HG03159 (cell line): Measurements from ENCODE around the gene KIAA0930.
"Not testable (repeated sequence)": the region's sequence is repeated elsewhere in the genome, so short reads cannot be mapped to it uniquely, and the experiment has no call there.

ENCODE experiments used
- ATAC-seq: cut with Tn5 transposase; IDR thresholded peaks from one replicate; pipeline ENCODE4 v1.9.1; 2021; ENCODE audit warnings: mild to moderate bottlenecking, moderate library complexity; ENCODE audit not compliant: unreplicated experiment

KIAA0930 gene

DNA sequence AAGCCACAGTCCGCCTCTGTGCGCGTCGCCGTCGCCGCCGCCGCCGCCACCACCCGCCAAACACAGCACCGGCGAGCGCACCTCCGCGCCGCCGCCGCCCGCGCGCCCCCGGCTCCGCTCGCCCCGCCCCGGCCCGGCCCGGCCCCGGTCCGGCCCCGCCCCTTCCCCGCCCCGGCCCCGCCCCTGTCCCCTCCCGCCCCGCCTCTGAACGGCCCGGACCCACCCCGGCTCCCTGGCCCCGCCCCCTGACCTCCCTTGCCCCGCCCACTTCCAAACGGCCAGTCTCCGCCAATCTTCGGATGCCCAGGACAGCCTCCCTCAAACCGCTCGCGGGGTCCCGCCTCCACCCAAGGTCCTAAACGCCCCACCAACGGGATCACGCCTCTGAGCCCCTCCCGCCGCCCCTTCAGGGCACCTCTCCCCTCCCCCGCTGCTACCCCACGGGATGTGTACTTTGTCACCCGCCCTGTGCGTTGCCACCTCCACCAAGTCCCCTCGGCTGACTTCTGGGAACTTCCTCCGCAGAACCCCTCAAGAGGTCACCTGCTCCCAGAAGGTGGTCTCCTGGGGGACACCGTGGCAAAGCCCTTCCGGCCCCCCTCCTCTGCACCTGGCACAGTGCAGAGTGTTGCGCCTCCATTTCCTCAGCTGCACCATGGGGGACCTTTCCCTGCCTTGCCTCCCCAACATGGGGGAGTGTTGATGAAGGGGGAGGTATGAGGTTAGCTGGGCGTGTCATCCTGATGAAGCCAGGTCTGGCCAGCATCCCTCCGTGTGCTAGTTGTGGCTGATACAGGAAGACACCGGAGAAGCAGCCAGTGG is at the start of gene KIAA0930:
KIAA0930 (minus strand) TSS at position 85 of the 822 bp plus-strand sequence. CDS start 191 bp downstream, outside the sequence.
- peak; percentile 55 for ATAC-seq

DNA sequence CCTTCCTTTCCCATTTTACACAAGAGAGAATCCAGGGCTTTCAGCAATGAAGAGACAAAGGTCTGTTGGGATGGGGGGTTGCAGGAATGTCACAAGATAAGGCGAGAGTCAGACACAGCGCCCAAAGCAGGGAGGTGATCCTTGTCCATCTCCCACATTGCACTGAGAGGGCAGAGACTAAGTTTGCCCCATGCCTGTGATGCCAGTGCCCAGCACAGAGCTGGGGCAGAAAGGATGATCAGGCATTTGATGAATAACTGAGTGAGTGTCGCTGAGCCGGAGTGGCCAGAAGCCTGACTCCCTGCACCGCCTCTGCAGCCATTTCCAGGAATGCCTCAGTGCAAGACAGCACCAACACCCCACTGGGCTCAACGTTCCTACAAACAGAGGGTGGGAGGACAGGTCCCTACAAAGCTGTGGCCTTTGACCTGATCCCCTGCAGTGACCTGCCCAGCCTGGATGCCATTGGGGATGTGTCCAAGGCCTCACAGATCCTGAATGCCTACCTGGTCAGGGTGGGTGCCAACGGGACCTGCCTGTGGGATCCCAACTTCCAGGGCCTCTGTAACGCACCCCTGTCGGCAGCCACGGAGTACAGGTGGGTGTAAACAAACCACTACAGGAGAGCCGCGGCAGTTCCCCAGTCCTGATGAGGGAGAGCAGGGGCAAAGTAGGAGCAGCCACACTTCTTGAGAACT is 46.3 kb upstream of the KIAA0930 start:
- ATAC-seq: no peak

DNA sequence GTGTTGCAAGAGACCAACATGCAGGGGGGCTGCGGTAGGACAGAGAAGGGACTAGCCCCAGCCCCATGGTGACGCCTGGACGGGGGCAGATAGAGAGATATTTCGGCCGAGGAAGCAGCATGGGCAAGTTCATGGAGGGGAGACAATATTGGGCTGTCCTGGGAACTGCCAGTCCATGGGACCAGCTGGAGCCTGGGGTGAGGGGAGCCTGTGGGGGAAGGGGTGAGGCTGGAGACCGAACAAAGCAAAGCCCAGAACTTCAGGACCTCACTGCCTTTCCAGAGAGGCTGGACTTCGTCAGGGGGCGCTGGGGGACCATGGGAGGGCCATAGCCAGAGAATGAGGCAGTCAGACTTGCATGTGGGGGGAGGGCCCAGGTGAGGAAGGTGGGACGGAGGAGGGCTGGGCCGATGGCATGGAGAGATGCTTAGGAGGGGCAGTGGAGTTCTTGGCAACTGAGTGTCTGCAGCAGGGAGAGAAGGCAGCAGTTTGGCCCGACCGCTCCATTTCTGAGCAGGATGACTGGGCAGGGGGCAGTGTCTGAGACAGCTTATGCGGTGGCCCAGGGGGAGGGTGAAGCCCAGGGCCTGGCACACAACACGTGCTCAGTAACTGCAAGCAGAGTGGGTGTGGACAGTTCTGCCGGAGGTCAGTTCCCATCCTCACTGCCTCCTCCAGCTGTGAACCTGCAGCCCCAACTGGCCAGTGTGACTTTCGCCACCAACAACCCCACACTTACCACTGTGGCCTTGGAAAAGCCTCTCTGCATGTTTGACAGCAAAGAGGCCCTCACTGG is 44.8 kb upstream of the KIAA0930 start:
- ATAC-seq: no peak

DNA sequence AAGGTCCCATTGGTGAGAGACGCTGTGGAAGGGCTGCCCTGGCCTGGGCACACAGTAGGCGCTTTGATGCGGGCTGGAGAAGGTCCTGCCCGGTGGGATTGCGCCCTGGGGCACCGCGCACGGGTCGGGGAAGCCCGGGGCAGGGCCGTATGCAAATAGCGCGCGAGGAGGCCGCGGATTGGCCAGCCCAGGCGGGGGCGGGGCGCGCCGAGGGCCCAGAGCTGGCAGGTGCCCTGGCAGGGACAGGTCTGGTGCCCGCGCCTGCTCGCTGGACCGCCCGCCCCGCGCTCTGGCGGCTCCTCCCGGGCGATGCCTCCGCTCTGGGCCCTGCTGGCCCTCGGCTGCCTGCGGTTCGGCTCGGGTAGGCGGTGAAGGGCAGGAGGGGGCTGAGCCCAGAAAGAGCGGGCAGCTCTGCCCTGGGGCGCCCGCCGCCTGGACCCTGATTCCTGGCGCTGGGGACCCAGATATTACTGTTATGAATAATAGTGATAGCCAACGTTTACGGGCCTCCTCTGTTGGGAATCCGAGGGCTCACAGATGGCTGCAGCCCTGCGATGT is 44.1 kb upstream of the KIAA0930 start, which contains the start of gene UPK3A:
UPK3A (plus strand) TSS at position 245 of the 558 bp plus-strand sequence; CDS start at position 310, 65 bp downstream.
- no peak for ATAC-seq

DNA sequence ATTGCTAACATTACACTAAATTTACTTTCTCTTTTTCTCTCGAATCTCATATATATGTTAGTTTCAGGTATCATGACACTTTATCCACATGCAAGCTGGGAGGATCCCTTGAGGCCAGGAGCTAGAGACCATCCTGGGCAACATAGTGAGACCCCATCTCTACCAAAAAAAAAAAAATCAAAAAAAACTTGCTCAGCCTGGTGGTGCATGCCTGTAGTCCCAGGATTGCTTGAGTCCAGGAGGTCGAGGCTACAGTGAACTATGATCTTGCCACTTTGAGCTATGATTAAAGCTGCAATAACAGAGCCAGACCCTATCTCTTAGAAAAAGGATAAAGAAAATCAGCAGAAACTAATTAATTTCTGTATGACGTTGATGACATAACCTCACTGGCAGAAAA is 40.3 kb upstream of the KIAA0930 start:
- ATAC-seq: no peak

DNA sequence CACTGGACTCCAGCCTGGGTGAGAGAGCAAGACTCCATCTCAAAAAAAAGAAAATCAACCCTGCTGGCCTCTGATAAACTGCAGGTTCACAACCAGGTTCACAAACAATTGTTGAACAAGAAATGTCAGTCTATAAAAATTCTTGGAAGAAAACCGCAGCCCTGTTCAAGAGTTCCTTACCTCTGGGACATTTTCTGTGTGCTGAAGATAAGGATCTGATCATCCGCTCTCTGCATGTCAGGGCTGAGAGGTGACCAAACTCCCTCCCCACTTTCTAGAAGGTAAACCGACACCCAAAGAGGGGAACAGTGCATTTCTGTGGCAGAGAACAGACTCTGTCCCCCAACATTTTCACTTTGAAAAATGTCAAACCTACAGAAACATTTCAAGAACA is 39.9 kb upstream of the KIAA0930 start:
- no peak for ATAC-seq

DNA sequence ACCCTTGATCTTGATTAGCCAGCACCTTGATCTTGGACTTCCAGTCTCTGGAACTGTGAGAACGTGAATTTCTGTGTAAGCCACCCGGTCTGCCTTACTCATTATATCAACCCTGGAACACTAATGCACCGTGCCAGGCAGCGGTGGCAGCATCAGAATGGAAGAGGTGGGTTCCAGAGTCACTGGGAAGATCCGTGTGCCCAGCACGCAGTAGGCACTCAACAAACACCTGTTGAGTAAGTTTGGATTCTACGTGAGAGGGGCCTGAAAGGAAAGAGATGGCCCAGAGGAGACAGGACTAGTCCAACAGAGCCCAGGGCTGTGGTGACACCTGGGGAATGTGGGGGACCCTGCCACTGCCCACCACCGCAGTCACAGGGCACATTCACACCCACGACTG is 37.4 kb upstream of the KIAA0930 start:
- ATAC-seq: no peak

DNA sequence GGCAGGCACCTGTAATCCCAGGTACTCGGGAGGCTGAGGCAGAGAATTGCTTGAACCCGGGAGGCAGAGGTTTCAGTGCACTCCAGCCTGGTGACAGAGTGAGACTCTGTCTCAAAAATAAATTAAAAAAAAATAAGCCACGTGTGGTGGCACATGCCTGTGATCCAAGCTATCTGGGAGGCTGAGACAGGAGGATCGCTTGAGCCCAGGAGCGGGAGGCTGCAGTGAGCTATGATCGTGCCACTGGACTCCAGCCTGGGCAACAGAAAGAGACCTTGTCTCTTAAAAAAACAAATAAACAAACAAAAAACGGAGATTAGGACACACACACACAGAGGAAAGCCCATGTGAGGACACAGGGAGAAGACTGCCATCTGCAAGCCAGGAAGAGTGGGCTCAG is 37.0 kb upstream of the KIAA0930 start:
- ATAC-seq: not testable (repeated sequence)

DNA sequence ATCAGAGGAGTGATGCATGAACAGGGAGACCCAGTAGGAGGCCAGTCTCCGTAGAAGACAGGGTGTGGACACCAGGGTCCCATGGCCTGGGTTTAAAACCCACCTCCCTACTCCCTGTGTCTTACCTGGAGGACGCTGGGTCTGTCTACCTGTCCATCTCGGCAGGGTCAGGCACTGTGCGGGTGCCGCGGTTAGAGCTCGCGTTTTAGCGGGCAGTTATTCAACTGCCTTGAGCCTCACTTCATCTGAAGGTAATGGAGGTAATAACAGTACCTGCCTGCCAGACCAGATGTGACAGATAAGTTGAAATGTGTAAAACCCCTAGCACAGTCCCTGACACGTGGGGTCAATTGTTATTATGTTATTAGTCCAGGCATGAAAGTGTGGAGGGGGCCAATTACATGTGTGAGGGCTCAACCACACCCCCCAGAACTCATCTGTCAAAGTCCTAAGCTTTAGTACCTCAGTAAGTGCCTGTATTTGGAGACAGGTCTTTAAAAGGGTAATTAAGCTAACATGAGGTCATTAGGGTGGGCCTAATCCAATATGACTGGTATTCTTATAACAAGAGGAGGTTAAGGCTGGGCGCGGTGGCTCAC is 35.9 kb upstream of the KIAA0930 start:
- ATAC-seq: no peak

DNA sequence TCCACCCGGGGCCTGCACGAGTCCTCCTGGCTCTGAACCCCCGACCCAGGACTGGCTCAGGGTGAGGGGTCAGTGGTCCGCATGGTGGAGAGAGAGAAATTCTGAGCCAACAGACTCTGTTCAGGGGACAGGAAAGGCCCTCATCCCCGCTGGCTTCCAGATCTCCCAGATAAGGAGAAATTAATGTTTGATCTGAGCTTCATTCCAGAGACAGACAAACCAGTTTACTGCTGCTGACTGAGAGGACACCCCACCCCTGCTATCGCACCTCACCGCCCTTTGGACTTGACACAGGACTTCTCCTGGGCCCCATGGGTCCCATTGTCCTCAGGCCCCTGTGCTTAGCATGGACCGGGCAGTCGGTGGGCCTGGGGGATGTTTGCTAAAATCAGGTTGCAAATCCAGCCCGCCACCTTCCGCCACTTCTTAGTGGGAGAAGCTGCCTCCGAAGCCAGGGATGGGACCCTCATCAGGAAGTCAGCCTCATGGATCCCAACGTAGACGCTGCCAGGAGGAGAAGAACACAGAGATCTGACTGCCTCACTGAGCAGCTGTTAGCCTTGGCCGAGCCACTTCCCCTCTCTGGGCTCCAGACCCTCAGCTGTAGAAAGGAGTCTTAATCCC is 32.9 kb upstream of the KIAA0930 start:
- no peak for ATAC-seq

DNA sequence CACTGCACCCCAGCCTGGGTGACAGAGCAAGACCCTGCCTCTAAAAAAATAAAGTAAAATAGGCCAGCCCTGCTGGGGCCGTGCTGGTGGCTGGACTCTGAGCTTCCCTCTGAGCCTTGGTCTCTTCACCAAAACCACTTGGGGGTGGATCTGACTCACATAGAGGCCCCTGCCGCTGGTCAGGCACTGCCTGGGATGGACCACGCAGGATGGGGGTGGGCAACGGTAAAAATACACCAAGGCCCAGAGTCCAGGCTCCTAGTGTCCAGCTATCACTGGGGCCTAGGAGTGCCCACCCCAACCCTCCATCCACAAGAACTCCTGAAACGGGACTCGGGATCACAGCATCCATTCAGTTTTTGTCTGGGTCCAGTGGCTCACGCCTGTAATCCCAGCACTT is 31.8 kb upstream of the KIAA0930 start:
- ATAC-seq: no peak

DNA sequence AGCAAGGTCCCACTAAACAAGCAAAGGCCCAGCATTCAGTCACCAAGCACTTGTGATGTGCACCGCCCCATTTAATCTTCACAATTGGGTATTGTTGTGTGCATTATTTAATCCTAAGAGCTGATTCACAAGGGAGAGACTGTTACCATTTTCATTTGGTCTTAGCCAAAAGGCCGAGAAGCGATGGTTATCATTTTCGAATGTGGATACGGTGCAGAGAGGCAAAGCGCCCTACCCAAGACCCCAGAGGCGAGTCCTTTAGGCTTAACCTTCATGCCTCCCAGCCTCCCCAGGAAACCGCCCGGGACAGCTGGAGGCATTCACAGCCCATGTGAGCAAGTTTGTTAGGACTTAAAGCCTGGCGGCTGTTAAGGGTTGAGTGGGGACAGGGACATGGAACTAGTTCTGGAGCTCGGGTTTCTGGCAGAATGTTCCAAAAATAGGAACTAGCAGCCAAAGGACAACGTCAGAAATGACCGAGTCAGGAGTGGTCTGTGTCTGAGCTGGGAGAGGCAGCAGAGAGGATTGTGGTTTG is 31.0 kb upstream of the KIAA0930 start:
- no peak for ATAC-seq

DNA sequence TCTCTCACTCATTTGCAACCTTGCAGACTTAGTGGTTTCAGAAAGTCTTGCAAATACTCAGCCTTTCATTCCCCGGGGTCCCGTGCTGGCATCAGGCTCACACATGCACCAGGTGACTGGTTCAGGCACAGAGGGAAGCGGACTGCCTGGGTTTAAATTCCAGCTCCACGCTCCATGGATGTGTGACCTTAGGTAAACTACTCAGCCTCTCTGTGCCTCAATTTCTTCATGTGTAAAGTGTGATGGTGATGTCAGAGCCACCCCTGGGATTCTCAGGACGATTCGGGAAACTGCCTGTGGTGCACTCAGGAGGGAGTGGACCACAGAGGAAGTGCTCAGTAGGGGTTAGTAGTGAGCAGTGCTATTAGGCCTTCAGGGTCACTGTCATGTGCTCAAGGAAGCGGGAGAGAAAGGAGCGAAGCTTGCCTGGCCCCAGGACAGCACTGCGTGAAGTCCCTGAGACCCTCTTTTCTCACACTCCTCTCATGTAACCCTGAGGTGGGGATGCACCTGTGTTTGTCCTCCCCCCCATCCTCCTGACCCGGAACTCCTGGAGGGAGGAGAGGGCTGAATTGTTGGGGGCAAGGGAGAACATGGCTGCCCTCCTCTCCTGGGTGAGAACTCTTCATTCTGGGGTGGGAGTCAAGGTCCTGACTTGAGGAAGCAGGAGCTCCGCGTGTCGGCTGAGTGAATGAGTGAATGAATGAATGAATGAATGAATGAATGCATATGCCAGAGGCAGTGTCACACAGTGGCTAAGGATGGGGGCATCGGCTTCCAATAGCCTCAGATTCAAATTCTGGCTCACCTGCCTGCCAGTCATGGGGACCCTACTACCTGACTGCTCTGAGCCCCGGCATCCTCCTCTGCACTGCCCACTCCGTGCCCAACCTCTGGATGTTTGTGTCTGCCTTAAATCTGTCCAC is 29.7 kb upstream of the KIAA0930 start:
- ATAC-seq: no peak

DNA sequence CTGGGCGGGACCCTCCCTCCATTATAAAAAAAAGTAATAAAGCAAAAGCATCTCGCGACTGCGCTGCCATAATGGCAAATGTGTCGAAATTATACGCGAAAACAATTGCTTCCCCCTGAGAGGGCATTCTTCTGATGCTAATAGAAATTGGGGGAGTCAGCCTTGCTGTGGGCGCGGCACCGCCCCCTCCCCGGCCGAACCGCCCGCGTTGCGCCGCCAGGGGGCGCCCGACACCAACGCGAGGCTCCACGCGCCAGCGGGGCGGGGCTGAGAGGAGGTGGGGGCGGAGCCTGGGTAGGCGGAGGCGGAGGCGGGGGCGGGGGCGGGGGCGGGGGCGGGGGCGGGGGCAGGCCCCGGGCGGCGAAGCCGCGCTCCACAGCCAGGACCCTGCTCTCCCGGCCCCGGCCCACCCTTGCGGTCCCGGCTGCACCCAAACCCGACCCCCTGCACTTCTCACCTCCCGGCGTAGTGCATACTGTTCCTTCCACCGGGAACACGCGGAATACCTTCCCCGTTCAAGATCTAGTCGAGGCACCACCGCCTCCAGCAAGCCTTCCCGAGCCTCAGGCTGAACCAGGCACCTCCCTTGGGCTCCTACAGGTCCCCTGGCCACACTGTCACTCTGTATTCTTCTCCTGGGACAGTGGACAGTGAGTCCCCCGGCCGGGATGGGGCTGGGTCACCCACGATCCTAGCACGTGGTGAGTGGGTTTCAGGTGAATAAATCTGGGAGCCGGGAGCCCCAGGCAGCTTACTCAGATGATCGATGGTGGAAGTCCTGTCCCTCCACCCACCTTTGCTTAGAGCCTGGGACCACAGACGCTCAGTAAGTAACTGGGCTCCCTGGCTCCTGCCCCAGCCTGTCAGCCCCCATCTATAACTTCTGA is 28.5 kb upstream of the KIAA0930 start:
- no peak for ATAC-seq

DNA sequence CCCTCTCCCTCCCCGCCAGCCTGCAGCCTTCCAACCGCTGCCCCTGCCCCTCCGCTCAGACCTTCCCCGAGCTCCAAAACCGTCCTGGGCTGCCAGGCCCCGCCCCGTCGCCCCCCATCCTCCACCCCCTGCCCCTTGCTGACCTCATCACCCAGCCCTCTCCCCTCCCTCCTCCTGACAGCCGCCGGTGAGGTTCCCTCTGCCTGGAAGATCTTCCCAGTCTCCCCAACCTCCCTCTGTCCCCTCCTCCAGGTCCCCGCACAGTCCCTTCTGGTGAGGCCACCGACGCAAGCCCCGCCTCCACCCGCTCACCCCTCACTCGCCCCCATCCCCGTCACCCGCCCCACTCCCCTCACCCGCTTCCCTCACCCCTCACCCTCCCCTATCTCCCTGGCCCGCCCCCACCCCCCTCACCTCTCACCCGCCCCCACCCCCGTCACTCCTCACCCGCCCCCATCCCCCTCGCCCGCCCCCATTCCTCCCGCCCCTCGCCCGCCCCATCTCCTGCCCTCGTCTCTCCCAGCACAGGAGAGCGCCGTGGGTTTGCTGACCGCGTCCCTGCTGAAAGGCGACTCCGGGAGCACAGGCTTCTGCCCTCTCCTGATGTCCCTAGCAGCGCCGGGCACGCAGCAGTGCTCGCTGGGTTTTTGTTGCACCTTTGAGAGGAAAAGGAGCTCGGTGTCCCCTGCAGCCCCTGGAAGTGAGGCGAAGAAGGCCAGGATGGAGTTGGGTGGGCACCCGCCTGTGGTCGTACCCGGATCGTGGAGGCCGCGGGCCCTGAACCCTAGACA is 27.7 kb upstream of the KIAA0930 start:
- ATAC-seq: no peak

DNA sequence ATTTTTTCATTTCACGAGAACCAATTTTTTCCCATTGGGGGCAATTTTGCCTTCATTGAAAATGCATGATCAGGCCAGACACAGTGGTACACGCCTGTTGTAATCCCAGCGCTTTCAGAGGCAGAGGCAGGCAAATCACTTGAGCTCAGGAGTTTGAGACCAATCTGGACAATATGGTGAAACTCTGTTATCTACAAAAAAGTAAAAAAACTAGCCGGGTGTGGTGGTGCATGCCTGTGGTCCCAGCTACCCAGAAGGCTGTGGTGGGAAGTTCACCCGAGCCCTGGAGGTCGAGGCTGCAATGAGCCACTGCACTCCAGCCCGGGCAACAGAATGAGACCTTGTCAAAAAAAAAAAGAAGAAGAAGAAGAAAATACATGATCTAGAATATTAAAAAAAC is 24.8 kb upstream of the KIAA0930 start:
- ATAC-seq: no peak
